HG02885 (cell line): ENCODE results near the gene OR5B21.

Source experiments
- ATAC-seq: cut with Tn5 transposase; IDR thresholded peaks from one replicate; pipeline ENCODE4 v1.9.1; 2021; ENCODE audit warnings: mild to moderate bottlenecking; ENCODE audit not compliant: unreplicated experiment, poor library complexity

The OR5B21 gene

DNA sequence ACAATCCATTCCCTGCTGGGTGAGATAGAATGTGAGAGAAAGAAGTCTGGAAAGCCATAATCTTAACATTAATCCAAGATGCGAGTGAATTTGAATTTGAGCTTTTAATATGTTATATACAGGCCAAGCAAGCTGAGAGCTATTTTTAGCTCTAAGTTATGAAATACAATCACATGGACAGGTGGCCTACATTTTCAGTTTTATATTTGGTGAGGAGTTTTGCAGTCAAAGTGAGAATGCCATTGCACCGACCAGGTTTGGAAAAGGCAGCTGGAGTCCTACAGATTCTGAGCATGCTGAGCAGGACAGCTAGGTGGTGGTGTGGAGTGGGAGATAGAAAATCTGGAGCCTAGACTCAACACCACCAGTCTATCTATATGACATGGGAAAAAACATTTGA is 12.0 kb downstream of the OR5B21 start:
- peak; percentile 54 for ATAC-seq

DNA sequence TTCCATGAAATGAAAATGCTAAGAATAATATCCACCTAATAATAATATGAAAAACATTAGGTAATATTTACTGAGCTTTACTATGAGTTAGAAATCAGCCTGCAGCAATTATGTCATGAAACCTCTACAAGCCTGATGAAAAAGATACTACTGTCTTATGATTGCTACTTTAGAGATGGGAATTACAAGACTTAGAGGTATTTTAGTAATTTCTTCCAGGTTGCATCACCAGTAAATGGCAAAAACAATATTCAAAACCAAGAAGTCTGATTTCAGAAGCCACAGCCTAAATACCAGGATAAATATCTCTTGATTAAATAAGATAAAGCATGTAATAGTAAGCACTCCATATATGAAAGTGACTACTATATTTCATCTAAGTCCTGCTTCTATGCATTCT is 13.8 kb downstream of the OR5B21 start:
- no peak for ATAC-seq

DNA sequence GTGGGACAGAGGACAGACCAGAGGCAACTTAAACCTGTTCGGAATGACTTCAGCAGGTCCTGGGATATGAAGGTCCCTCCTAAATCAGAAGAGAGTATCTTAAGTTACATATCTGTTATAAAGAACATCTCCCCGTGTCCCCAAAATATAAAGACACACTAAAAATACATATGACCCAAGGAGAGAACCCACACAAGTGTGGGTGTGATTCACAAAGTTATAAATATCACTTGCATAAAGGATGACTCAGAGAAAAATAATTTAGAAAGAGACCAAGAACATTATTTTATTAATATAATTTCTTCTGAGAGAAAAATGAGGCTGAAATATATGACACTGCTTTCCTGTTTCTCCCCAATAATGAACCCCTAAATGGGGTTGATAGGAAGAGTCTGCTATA is 14.2 kb downstream of the OR5B21 start:
- no peak for ATAC-seq

DNA sequence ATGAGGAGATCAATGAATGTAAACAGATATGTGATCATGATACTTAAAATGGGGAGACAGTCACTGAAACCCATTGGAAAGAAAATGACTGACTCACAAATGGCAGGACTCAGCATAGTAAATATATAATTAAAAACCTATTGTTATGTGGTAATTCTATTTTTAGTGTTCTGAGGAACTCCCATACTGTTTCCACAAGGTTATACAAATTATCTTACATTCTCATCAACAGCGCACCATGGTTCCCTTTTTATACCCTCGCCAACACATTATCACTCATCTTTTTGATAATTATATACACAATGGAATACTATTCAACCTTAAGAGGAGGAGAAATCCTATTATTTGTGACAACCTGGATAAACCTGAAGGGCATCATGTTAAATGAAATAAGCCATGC is 17.1 kb downstream of the OR5B21 start:
- no peak for ATAC-seq

DNA sequence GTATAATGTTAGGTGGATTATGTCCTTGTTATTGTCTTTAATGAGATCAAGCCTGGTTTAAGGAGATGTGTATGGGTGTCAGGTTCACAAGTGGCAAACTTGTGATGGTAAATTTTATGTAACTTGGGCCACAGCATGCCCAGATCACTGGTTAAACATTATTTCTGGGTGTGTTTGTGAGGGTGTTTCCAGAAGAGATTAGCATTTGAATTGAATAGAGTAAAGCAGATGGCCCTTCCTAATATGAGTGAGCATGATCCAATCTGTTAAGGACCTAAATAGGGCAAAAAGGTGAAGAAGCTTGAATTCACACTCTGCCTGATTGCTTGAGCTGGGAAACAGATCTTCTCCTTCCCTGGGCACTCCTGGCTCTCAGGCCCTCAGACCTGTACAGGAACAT is 20.7 kb downstream of the OR5B21 start:
- no peak for ATAC-seq

DNA sequence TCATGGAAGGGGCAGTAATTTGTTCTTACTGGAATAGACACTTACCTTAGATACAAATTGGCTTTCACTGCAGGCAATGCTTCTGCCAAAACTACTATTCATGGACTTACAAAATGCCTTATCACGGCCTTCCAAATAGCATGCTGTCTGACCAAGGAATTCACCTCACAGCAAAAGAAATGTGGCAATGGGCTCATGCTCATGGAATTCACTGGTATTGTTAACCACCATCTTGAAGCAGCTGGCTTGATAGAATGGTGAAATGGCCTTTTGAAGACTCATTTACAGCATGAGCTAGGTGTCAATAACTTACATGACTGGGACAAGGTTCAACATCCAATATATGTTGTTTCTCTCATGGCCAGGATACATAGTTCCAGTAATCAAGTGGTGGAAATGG is 21.9 kb downstream of the OR5B21 start:
- no peak for ATAC-seq

DNA sequence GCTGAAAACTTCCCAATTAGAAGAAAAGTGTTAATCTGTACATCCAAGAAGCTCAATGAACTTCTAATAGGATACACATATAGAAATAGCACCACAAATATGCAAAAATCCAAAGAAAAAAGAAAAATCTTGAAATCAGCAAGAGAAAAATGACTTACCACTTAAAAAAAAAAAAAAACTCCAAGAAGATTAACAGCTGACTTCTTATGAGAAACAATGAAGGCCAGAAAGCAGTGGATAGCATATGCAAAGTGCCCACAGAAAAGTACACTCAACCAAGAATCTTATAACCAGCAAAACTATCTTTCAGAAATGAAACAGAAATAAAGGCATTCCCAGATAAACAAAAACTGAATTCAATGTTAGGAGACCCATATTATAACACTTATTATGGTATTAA is 36.0 kb downstream of the OR5B21 start:
- no peak for ATAC-seq

DNA sequence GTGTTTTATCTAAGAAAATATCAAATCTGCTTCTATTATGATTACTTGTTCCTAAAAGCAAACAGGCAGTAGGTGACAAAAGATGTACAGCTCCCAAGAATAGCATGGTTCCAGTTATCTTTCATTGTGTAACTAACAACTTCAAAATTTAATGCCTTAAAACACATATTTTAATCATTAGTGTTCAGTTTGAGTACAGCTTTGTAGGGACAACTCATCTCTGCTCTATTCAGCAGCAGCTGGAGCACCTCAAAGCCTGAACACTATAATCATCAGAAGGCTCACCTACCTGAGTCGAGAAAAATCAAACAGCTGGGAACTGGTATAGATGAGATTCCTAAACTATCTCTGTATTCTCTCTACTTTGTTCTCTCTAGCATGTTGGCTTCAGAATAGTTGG is 41.6 kb downstream of the OR5B21 start:
- ATAC-seq = no peak

DNA sequence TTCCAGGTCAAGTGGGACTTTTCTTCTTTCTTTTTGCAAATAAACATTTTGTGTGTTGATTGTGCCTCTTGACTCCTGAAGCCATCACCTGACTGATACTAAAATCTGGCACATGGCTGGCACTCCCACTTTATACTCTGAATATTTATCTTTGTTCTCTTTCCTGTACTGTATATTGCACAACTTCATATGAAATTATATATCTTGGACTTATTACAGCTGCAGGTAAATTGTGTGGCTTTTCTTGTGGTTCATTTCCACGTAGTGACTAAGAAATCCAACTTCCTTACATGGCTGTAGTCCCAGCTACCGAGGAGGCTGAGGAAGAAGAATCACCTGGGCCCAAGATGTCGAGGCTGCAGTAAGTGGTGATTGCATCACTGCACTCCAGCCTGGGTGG is 42.2 kb downstream of the OR5B21 start:
- ATAC-seq = no peak
